Activated naive CD8-positive, alpha-beta T cell treated with anti-CD3 and anti-CD28 coated beads, Interleukin-2, amount 10 ng/mL, durations not matched to agents 7 days and 5 days (primary cell): ENCODE results near the gene CACNA1C. TPM values are rescaled to one million over a fixed set of nuclear protein-coding genes. Genes with fewer than 3 reads are reported as not detected.

Experiments
- ATAC-seq: fragments of 150-1000 bp; cut with Tn5 transposase; one replicate; pipeline ENCODE4 v1.10.0; 2021; ENCODE audit warnings: low read depth, moderate library complexity
- POLR2A ChIA-PET: fragments of 350-600 bp; sonication (Branson Sonifier 250); formaldehyde crosslinking; loops from one replicate; lab custom pipeline; 2021; ENCODE audit warnings: antibody characterized with exemption; lab: Charles Lee
- DNase-seq: peaks from one replicate; pipeline ENCODE4 v3.0.0; 2021
- H3K27ac Mint-ChIP-seq: one replicate; pipeline ENCODE4 v1.8.0; 2022; ENCODE audit warnings: mild to moderate bottlenecking, mixed read lengths
- H3K27me3 Mint-ChIP-seq: one replicate; pipeline ENCODE4 v1.8.0; 2022; ENCODE audit warnings: mild to moderate bottlenecking, moderate library complexity, mixed read lengths
- H3K36me3 Mint-ChIP-seq: one replicate; pipeline ENCODE4 v1.8.0; 2021; ENCODE audit warnings: mild to moderate bottlenecking, mixed read lengths
- H3K4me1 Mint-ChIP-seq: one replicate; pipeline ENCODE4 v1.8.0; 2021; ENCODE audit warnings: mixed read lengths
- H3K4me3 Mint-ChIP-seq: one replicate; pipeline ENCODE4 v1.8.0; 2022; ENCODE audit warnings: mild to moderate bottlenecking, moderate library complexity, mixed read lengths
- H3K9me3 Mint-ChIP-seq: one replicate; pipeline ENCODE4 v1.8.0; 2021; ENCODE audit warnings: mixed read lengths
- total RNA-seq, 2 experiments: library from RNA; stranded (reverse); gene quantifications; one replicate each; pipeline ENCODE4 v1.2.3, GENCODE V29; 2021

Gene CACNA1C
- total RNA-seq, 2 experiments from 2014 or later: 0.11 to 0.14 TPM

- Mint-ChIP-seq H3K4me3 (no peak overlapping the region), H3K27me3 (peaks cover 5% of the 10 kb centered on the region), H3K27ac (no peak overlapping the region), H3K9me3 (no peaks in the 10 kb centered on the region), H3K4me1 (peaks cover 25% of the 10 kb centered on the region), H3K36me3 (peaks cover 1% of the 10 kb centered on the region)
- no peak for ATAC-seq
- POLR2A ChIA-PET: interaction anchor here (3.7 kb wide), 1 partner anchor 107 kb away, joined by 31 read pairs; the partner anchor contains the start of gene FKBP4
- DNase-seq: no peak
These were observed 635.7 kb downstream of the CACNA1C start for GRCh38 chr12:2688381-2688931.

- Mint-ChIP-seq H3K9me3 (no peaks in the 10 kb centered on the region), H3K4me1 (peaks cover 28% of the 10 kb centered on the region), H3K36me3 (peaks cover 3% of the 10 kb centered on the region), H3K27ac (peak overlapping the region; percentile 14), H3K27me3 (peaks cover 5% of the 10 kb centered on the region), H3K4me3 (peak overlapping the region; percentile 82)
- no peak for ATAC-seq
- POLR2A ChIA-PET: interaction anchor here (3.7 kb wide), 1 partner anchor 106 kb away, joined by 31 read pairs; the partner anchor contains the start of gene FKBP4
- no peak for DNase-seq
These were observed 636.6 kb downstream of the CACNA1C start for GRCh38 chr12:2689393-2689792.

GRCh38 chr12:2689879-2690278 is 637.1 kb downstream of the CACNA1C start:
- Mint-ChIP-seq H3K27me3 (peaks cover 5% of the 10 kb centered on the region), H3K4me1 (peaks cover 28% of the 10 kb centered on the region), H3K9me3 (no peaks in the 10 kb centered on the region), H3K36me3 (peaks cover 3% of the 10 kb centered on the region), H3K4me3 (peak overlapping the region; percentile 82), H3K27ac (peak overlapping the region; percentile 93)
- POLR2A ChIA-PET: interaction anchor here (2.5 to 3.7 kb wide), 2 partner anchors 43 to 106 kb away, joined by 16 to 31 read pairs; partner anchors contain the start of gene FKBP4
- DNase-seq (no peak), ATAC-seq (no peak)

- DNase-seq (no peak), ATAC-seq (no peak)
- peaks cover 28% of the 10 kb centered on the region for H3K4me1 Mint-ChIP-seq
- H3K4me3 Mint-ChIP-seq: peak overlapping the region; percentile 82
- H3K36me3 Mint-ChIP-seq: peaks cover 3% of the 10 kb centered on the region
- no peaks in the 10 kb centered on the region for H3K9me3 Mint-ChIP-seq
- POLR2A ChIA-PET: interaction anchor here (1.0 to 3.7 kb wide), 9 partner anchors 8 to 200 kb away, joined by 3 to 31 read pairs (median 11); partner anchors contain the start of genes FKBP4, FOXM1, ITFG2 and RHNO1
- peak overlapping the region; percentile 93 for H3K27ac Mint-ChIP-seq
- H3K27me3 Mint-ChIP-seq: peaks cover 5% of the 10 kb centered on the region
These were observed 637.7 kb downstream of the CACNA1C start for GRCh38 chr12:2690348-2691005.

GRCh38 chr12:2691006-2691344 is 638.2 kb downstream of the CACNA1C start:
- Mint-ChIP-seq H3K4me3 (peak overlapping the region; percentile 82), H3K27ac (peak overlapping the region; percentile 93), H3K36me3 (peaks cover 3% of the 10 kb centered on the region), H3K4me1 (peaks cover 28% of the 10 kb centered on the region), H3K27me3 (peaks cover 8% of the 10 kb centered on the region), H3K9me3 (no peaks in the 10 kb centered on the region)
- peak; percentile 78 for ATAC-seq
- peak; percentile 74 for DNase-seq
- POLR2A ChIA-PET: interaction anchor here (0.6 to 3.7 kb wide), 12 partner anchors 8 to 334 kb away, joined by 3 to 31 read pairs (median 6); partner anchors contain the start of genes FKBP4, FOXM1, ITFG2 and RHNO1

GRCh38 chr12:2691345-2692071 is 638.7 kb downstream of the CACNA1C start:
- H3K36me3 Mint-ChIP-seq: peaks cover 3% of the 10 kb centered on the region
- DNase-seq (peak; percentile 76), ATAC-seq (peak; percentile 71)
- peaks cover 10% of the 10 kb centered on the region for H3K27me3 Mint-ChIP-seq
- POLR2A ChIA-PET: interaction anchor here (0.6 to 3.7 kb wide), 16 partner anchors 9 to 1899 kb away, joined by 3 to 31 read pairs (median 5); partner anchors contain the start of genes FKBP4, FOXM1, ITFG2 and RHNO1
- peak overlapping the region; percentile 95 for H3K27ac Mint-ChIP-seq
- H3K4me1 Mint-ChIP-seq: peaks cover 28% of the 10 kb centered on the region
- peak overlapping the region; percentile 87 for H3K4me3 Mint-ChIP-seq
- H3K9me3 Mint-ChIP-seq: no peaks in the 10 kb centered on the region

- ATAC-seq: peak; percentile 34
- peaks cover 11% of the 10 kb centered on the region for H3K27me3 Mint-ChIP-seq
- peak overlapping the region; percentile 87 for H3K4me3 Mint-ChIP-seq
- peaks cover 28% of the 10 kb centered on the region for H3K4me1 Mint-ChIP-seq
- peak overlapping the region; percentile 95 for H3K27ac Mint-ChIP-seq
- peaks cover 3% of the 10 kb centered on the region for H3K36me3 Mint-ChIP-seq
- H3K9me3 Mint-ChIP-seq: no peaks in the 10 kb centered on the region
- POLR2A ChIA-PET: interaction anchor here (0.5 to 3.7 kb wide), 14 partner anchors 9 to 1900 kb away, joined by 3 to 31 read pairs (median 4); partner anchors contain the start of genes FKBP4, FOXM1, ITFG2 and RHNO1
- DNase-seq: peak; percentile 58
These were observed 639.3 kb downstream of the CACNA1C start for GRCh38 chr12:2692080-2692479.

GRCh38 chr12:2693244-2693860 is 640.6 kb downstream of the CACNA1C start:
- no peak for DNase-seq
- Mint-ChIP-seq H3K27me3 (peaks cover 20% of the 10 kb centered on the region), H3K4me3 (peak overlapping the region; percentile 64), H3K9me3 (no peaks in the 10 kb centered on the region), H3K4me1 (peaks cover 28% of the 10 kb centered on the region), H3K27ac (peak overlapping the region; percentile 74), H3K36me3 (peaks cover 3% of the 10 kb centered on the region)
- POLR2A ChIA-PET: interaction anchor here (1.3 kb wide), 1 partner anchor 101 kb away, joined by 3 read pairs; the partner anchor contains the start of gene FKBP4
- ATAC-seq: no peak

GRCh38 chr12:2693980-2694610 is 641.3 kb downstream of the CACNA1C start:
- Mint-ChIP-seq H3K4me1 (peaks cover 26% of the 10 kb centered on the region), H3K27me3 (peaks cover 20% of the 10 kb centered on the region), H3K27ac (no peak overlapping the region), H3K4me3 (no peak overlapping the region), H3K9me3 (peaks cover 2% of the 10 kb centered on the region), H3K36me3 (peaks cover 3% of the 10 kb centered on the region)
- no peak for DNase-seq
- POLR2A ChIA-PET: no interaction called here
- no peak for ATAC-seq

- Mint-ChIP-seq H3K4me3 (no peak overlapping the region), H3K27ac (no peak overlapping the region), H3K9me3 (peaks cover 3% of the 10 kb centered on the region), H3K4me1 (peaks cover 16% of the 10 kb centered on the region), H3K36me3 (peaks cover 2% of the 10 kb centered on the region), H3K27me3 (peaks cover 22% of the 10 kb centered on the region)
- POLR2A ChIA-PET: no interaction called here
- DNase-seq: no peak
- no peak for ATAC-seq
These were observed 643.3 kb downstream of the CACNA1C start for GRCh38 chr12:2696136-2696535.

GRCh38 chr12:2697057-2697800 is 644.4 kb downstream of the CACNA1C start:
- POLR2A ChIA-PET: no interaction called here
- H3K27me3 Mint-ChIP-seq: peaks cover 22% of the 10 kb centered on the region

GRCh38 chr12:2698566-2698965 is 645.8 kb downstream of the CACNA1C start:
- Mint-ChIP-seq H3K4me1 (peaks cover 2% of the 10 kb centered on the region), H3K9me3 (peaks cover 3% of the 10 kb centered on the region), H3K4me3 (no peak overlapping the region), H3K27me3 (peaks cover 24% of the 10 kb centered on the region), H3K27ac (no peak overlapping the region), H3K36me3 (peaks cover 2% of the 10 kb centered on the region)
- ATAC-seq (no peak), DNase-seq (no peak)
- POLR2A ChIA-PET: no interaction called here

More at GRCh38 chr12:2697057-2697800, 644.4 kb downstream of the CACNA1C start:
- Mint-ChIP-seq H3K4me3 (no peak overlapping the region), H3K27ac (no peak overlapping the region), H3K4me1 (peaks cover 10% of the 10 kb centered on the region), H3K36me3 (peaks cover 2% of the 10 kb centered on the region), H3K9me3 (peaks cover 3% of the 10 kb centered on the region)
- DNase-seq: no peak
- no peak for ATAC-seq
